H1 (cell line): ENCODE measurements around the gene METTL22.

Experiments
- ASH2L ChIP-seq: fragments of 200-600, 300-600 bp; sonication (generic); IDR thresholded peaks from one replicate; pipeline ENCODE4 v1.7.1; 2017; ENCODE audit warnings: low read length
- EP300 ChIP-seq, 2 experiments: IDR thresholded peaks; 1 replicate in 1 of 2; 2 replicates in 1 of 2; pipeline ENCODE4 v1.6.1; 2011 to 2012; ENCODE audit warnings: low read depth in 2 of 2, low read length in 2 of 2, mild to moderate bottlenecking in 2 of 2, borderline replicate concordance in 1 of 2, inconsistent platforms in 1 of 2, moderate library complexity in 1 of 2
- EZH2 ChIP-seq: fragments of 200-600 bp; sonication (generic); IDR thresholded peaks from 2 replicates; pipeline ENCODE4 v1.7.1; 2012; ENCODE audit warnings: low read depth, mild to moderate bottlenecking, moderate library complexity, low read length, inconsistent platforms; ENCODE audit not compliant: severe bottlenecking
- HDAC2 ChIP-seq, 2 experiments: fragments of 300-600 bp in 1 of 2; sonication (generic) in 1 of 2; IDR thresholded peaks; 2 replicates each; pipeline ENCODE4 v1.6.1; 2011 to 2012; ENCODE audit warnings: low read depth in 2 of 2, low read length in 2 of 2, mild to moderate bottlenecking in 2 of 2, moderate library complexity in 2 of 2, borderline replicate concordance in 1 of 2, inconsistent platforms in 1 of 2
- KDM1A ChIP-seq: fragments of 200-600, 300-600 bp; sonication (generic); IDR thresholded peaks from 2 replicates; pipeline ENCODE4 v1.7.1; 2016; ENCODE audit warnings: mild to moderate bottlenecking, low read length, borderline replicate concordance
- SP2 ChIP-seq: IDR thresholded peaks from 2 replicates; pipeline ENCODE4 v1.6.1; 2012; ENCODE audit warnings: mild to moderate bottlenecking, low read length, inconsistent platforms
- SP4 ChIP-seq: IDR thresholded peaks from 2 replicates; pipeline ENCODE4 v1.6.1; 2012; ENCODE audit warnings: low read length, inconsistent platforms
- SRF ChIP-seq: IDR thresholded peaks from 2 replicates; pipeline ENCODE4 v1.6.1; 2011; ENCODE audit warnings: mild to moderate bottlenecking, low read depth, low read length, moderate library complexity
- TAF1 ChIP-seq: IDR thresholded peaks from 2 replicates; pipeline ENCODE4 v1.6.1; 2011; ENCODE audit warnings: mild to moderate bottlenecking, low read depth, low read length
- TCF12 ChIP-seq: IDR thresholded peaks from 2 replicates; pipeline ENCODE4 v1.6.1; 2011; ENCODE audit warnings: low read depth, mild to moderate bottlenecking, low read length
- TF ChIP-seq, protein P1 (sequence below), 3 experiments: IDR thresholded peaks; 1 replicate in 2 of 3; 2 replicates in 1 of 3; pipeline versions ENCODE4 v1.5.1 to v1.6.1; 2011; ENCODE audit warnings: low read length in 3 of 3, mild to moderate bottlenecking in 3 of 3, inconsistent platforms in 2 of 3, low read depth in 1 of 3, moderate library complexity in 1 of 3; ENCODE audit not compliant: insufficient read depth in 1 of 3; ENCODE audit errors: control extremely low read depth in 1 of 3

GRCh38 chr16:8686879-8687278 lies 65.4 kb downstream of the METTL22 start:
- TF ChIP-seq EP300 (IDR thresholded peaks at IDR 0.05; ENCODE audit: borderline replicate concordance in 1 of 2, low read depth in 2 of 2, low read length in 2 of 2) (no peak), SP2 (no peak), TAF1 (no peak), EZH2 (no peak), HDAC2 (IDR thresholded peaks at IDR 0.05; ENCODE audit: borderline replicate concordance in 1 of 2, low read depth in 2 of 2, low read length in 2 of 2) (no peak), ASH2L (no peak), TCF12 (no peak), SP4 (no peak), SRF (no peak), KDM1A (no peak)
- TF ChIP-seq, protein P1, sequence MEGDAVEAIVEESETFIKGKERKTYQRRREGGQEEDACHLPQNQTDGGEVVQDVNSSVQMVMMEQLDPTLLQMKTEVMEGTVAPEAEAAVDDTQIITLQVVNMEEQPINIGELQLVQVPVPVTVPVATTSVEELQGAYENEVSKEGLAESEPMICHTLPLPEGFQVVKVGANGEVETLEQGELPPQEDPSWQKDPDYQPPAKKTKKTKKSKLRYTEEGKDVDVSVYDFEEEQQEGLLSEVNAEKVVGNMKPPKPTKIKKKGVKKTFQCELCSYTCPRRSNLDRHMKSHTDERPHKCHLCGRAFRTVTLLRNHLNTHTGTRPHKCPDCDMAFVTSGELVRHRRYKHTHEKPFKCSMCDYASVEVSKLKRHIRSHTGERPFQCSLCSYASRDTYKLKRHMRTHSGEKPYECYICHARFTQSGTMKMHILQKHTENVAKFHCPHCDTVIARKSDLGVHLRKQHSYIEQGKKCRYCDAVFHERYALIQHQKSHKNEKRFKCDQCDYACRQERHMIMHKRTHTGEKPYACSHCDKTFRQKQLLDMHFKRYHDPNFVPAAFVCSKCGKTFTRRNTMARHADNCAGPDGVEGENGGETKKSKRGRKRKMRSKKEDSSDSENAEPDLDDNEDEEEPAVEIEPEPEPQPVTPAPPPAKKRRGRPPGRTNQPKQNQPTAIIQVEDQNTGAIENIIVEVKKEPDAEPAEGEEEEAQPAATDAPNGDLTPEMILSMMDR (IDR thresholded peaks at IDR 0.05; ENCODE audit: control extremely low read depth in 1 of 3, insufficient read depth in 1 of 3, low read depth in 1 of 3, low read length in 3 of 3), result no peak
